Dermis blood vessel endothelial cell (primary cell): ENCODE data around the gene FCRLA. TPM values are rescaled to one million over a fixed set of nuclear protein-coding genes. Genes with fewer than 3 reads are reported as not detected.
A peak's percentile ranks its signal among the peaks of the same experiment; 100 is the strongest.
"Not testable (repeated sequence)": the region's sequence is repeated elsewhere in the genome, so short reads cannot be mapped to it uniquely, and the experiment has no call there.

Source experiments
- DNase-seq: peaks from one replicate; pipeline ENCODE4 v3.0.0; 2010
- total RNA-seq: library from RNA; depleted of rRNA; stranded (reverse); fragments of >200 nt; gene quantifications from 2 replicates; pipeline ENCODE4 v1.2.3, GENCODE V29; 2014

Gene FCRLA
- total RNA-seq, 1 donor from 2014 or later = 0.17 TPM

DNA sequence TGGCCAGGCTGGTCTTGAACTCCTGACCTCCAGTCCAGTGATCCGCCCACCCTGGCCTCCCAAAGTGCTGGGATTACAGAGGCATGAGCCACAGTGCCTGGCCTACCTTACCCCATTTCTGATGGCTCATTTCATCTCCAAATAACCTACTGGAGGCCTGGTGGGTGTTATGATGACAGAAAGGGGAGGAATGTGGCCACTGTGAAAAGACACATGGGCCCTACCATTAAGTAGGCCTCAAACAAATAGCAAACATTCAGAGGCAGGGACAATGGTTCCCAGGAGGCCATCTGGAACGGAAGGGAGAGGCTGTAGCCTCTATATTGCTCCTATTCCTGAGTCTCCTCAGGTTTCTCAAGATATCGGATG, 932 bp upstream of the FCRLA start:
- DNase-seq = no peak

DNA sequence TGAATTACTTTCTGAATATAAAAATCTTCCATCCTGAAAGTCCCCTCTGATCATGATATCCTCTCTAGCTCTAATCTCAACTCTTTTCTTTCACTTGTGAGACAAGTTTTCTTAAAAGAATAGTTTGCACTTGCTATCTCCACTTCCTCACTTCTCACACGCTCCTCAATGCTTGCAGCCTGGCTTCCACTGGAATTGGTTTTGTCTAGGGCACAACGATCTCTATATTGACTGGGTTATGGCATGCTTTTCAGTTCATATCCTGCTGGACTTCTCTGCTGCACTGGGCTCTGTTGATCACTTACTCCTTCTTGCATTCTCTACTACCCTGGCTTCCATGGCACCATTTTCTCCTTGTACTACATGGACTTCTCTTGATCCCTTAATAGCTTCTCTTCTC, 474 bp downstream of the FCRLA start:
- no peak for DNase-seq

DNA sequence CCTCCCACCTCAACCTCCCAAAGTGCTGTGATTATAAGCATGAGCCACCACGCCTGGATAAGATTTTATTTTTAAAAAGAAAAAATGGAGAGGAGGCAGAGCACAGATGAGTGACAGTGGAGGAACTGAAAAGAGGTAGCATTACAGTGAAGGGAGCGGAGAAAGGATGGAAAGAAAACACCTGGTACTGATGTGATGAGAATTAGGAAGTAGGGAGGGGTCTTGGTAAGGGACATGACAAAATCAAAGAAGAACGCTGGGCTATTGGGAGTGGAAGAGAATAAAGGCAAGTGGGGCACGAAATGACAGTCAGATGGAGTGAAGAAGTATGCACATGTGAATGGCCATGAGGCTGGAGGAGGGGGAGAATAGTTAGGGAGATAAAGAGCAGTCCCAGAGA, 2.3 kb downstream of the FCRLA start:
- DNase-seq = no peak

DNA sequence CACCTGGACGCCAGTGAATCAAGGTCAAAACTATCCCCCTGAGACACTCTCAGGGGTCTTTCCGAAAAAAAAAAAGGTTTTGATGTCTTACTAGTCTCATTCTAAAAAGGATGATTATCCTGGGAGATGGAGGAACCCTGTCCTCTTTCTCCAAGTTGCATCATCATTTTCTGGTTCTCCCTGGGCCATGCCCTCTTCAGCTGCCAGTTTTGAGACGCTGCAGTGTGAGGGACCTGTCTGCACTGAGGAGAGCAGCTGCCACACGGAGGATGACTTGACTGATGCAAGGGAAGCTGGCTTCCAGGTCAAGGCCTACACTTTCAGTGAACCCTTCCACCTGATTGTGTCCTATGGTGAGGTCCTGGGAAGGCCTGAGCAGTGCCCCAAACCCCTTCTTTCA, 3.5 kb downstream of the FCRLA start:
- no peak for DNase-seq

DNA sequence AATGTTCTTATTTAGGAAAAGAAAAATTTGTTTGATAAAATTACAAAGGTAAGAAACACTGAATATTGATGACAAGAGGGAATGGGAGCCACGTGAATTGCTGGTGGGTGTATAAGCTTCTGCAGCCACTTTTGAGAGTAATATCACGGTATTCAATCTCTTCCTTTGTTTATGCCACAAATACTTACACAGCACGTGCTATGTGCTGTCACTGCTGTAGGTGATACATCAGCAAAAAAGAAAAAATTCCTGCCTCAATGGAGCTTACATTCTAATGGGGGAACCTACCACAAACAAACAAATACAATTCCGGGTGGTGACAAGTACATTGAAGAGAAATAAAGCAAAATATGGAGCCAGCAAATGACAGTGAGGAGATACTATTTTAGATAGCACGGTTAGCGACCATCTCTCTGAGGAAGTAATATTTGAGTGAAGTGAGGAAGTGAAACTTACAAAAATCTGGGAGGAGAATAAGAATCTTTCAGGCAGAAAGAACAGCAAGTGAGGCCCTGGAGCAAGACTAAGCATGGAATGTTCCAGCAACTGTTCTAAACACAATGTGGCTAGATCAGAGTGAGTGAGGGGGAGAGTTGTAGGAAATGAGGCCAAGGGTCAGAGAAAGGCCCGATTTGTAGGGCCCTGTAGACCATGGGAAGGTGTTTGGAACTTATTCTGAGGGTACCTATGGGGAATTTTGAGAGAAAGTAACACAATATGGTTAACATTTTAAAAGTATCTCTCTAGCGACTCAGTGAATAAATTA, 11.7 kb downstream of the FCRLA start:
- DNase-seq = no peak

DNA sequence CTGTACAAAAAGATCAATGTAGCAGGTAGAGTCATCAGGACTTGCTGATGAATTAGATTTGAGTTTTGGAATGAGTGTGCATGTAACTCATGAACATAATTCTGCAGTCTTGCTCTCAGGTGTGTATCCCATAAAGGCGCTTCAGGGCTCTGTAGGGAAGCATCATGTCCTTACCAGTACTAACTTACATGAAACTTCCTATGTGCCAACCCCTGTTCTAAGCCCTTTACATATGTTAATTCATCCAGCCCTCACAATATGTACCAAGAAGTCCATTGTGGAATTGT, 12.2 kb downstream of the FCRLA start:
- no peak for DNase-seq

DNA sequence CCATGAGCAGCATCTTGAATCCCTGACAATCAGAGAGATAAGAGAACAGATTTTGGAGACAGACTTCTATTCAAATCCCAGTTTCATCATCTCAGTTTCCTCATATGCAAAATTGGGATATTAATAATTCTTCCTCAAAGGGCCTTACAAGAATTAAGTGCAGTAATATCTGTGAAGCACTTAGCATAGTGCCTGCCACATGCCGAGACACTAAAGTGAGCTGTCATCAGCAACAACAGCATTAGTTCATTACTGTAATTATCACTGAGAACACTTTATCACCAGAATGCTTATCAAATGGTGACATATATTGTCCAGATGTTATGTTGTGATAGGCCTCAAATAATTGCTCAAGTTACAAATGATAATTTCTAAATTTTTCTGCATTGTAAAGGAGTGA, 13.4 kb downstream of the FCRLA start:
- DNase-seq = no peak

DNA sequence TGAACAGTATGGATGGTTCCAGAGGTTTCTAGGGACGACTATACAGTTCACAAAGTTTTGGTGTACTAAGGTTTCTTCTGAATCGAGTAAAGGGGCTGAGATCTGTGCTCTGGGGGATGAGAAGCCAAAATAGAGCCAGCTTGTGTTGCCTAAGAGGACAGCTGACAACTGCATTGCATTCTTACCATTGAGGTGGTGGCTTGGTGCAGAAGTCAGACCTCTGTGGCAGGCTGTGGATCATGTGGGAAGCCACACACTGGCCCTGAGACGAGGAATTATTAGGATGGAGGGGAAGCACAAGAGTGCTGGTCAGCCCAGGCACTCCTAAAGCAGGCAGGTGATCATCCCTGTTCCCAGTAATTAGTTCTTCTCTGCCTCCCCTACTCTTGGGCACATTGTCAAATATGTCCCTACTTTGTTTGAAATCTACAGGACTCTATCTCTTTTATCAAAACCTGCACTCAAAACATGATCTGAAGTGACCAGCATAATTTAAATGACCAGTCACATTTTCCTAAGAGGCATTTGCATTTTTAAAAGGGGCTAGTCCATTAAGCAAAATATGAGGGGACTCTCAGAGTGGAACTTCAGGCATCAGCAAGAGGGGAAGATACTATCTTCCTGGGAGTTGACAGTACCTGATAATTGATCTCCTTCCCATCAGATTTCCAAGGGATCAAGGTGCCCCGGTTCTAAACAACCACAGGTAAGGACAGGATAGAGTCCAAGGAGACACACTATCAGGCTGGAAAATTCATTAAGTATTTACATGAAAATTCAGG, 14.1 kb downstream of the FCRLA start, which contains the start of gene FCRLB:
FCRLB (plus strand) TSS at position 589 of the 782 bp plus-strand sequence. CDS start 1,129 bp downstream, outside the sequence.
- no peak for DNase-seq

DNA sequence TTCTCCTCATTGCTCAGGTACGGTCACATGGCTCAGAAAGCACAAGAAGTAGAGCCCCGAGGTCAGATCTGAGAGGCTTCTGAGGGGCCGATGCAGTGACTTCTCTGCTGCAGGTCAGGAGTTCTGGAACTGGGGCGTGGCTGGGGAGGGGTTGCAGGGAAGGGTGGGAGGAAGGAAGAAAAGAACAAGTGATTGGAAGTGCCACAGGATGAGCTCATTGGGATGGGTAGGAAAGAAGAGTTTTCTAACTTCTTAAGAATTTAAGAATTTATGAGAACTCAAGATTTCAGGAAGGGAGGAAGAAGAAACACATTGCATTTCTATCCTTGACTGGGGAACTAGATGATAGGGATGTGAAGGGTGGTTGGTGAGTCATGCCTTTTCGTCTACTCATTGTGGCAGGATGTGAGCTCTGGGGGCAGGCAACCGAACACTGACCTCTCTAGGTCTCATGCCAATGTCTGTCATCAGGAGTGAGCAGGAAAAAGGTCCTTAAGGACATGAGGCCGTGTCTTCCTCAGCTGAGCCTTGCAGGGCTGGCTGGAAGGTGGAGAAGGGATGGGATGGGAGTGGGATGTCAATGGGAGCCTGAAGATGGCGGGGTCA, 14.8 kb downstream of the FCRLA start:
- DNase-seq = no peak

DNA sequence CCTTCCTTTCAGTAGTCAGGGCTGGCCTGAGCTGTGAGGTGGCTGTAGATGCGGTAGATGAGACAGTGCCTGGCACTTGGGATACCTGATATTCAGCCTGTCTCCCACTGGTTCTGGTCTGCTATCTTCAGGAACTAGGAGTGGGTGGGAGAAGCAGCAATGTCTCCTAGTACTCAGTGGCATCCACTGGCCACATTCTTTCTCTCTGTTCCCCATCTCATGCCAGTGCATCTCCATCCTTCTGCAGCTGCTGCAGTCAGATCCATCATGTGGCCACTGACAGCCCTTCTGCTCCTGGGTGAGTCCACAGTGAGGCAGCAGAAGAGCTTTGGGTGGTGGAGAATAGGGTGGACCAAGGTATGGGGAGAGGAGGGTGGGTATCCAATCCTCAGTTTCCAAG, 15.4 kb downstream of the FCRLA start:
- no peak for DNase-seq

DNA sequence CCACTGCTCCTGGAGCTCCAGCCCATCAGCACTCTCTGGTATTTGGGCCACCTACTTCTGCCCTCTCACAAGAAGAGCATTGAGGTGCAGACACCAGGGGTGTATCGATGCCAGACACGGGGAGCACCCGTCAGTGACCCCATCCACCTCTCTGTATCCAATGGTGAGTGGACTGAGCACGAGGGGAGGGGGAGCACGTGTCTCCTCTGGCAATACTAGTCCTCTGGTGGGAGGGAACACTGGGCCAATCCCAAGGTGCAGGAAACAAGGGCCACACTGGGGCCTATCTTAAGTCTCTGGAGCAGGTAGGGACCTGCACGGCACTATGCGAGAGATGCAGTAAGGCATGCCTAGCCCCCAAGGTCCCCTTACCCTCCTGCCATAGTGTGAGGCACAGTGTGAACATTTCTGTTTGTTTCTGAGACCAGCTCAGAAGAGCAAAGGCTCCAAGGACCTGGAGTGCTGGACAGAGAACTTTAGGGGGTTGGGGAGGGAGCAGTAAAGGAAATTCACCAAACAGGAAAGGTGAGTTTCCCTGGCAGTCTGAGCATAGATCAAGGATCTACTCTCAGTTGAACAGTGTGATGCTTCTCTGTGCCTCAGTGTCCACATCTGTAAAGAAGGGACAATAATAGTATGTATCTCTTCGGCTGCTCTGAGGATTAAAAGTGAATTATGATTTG, 16.6 kb downstream of the FCRLA start:
- no peak for DNase-seq

DNA sequence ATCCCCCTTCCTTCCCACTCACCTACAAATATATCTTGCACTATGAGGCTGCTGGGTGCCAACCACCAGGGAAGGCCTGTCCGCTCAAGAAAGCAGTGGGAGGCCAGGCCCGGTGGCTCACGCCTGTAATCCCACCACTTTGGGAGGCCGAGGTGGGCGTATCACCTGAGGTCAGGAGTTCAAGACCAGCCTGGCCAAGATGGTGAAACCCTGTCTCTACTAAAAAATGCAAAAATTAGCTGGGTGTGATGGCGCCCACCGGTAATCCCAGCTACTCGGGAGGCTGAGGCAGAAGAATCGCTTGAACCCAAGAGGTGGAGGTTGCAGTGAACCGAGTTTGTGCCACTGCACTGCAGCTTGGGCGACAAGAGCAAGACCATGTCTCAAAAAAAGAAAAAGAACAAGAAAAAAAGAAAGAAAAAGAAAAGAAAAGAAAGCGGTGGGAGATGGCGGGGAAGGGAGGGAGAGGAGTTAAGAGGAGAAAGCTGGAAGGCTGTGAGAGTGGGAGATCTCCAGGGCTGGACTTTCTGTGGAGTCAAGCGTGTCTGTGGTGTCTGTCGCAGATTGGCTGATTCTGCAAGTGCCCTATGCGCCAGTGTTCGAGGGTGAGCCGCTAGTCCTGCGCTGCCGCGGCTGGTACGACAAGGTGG, 18.4 kb downstream of the FCRLA start:
- DNase-seq = not testable (repeated sequence)

DNA sequence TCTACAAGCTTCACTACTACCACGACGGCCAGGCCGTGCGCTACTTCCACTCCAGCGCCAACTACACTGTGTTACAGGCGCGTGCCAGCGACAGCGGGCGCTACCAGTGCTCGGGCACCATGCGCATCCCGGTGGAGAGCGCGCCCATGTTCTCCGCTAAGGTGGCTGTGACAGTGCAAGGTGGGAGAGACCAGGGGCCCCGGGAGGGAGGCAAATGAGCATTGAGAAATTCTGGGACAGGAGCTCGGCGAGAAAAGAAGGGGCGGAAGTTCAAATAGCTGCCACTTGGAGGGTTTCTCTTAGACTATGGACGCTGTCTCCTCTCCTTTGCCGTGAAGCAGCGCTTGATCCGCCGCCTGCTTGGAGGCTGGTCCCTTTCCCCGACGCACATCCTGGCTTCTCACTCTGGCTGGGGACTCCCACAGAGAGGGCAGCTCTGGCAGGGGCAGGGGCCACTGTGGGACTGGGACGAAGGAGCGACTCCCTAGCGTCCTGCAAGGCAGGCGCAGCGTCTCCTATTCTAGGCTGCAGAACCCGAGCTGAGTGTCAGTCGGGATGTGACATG, 19.0 kb downstream of the FCRLA start:
- DNase-seq = peak; percentile 46

DNA sequence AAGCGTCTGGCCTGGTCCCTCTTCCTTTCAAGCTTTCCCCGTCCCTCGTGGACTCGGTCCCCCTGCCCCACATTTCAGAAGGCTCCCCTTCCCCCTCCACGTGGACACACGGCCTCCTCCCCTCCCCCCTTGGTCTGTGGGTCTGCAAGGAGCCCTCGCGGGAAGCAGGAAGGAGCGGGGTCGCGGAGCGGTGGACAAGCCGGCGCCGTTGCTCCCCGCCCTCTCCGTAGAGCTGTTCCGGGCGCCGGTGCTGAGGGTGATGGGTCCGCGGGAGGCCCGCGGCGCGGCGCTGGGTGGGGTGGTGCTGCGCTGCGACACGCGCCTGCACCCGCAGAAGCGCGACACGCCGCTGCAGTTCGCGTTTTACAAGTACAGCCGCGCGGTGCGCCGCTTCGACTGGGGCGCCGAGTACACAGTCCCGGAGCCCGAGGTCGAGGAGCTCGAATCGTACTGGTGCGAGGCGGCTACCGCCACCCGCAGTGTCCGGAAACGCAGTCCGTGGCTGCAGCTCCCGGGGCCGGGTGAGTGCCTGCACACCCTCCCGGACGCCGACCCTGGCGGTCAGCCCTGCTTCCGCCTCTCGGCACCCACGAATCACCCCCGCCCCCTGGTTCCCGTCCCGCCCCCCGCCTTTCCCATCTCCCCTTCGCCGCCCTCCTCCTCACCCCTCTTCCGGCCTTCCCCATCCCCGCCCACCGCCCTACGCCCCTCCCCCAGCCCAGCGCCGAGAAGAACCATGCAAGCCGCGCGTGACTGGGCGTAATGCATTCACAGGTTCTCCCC, 19.6 kb downstream of the FCRLA start:
- peak; percentile 51 for DNase-seq

DNA sequence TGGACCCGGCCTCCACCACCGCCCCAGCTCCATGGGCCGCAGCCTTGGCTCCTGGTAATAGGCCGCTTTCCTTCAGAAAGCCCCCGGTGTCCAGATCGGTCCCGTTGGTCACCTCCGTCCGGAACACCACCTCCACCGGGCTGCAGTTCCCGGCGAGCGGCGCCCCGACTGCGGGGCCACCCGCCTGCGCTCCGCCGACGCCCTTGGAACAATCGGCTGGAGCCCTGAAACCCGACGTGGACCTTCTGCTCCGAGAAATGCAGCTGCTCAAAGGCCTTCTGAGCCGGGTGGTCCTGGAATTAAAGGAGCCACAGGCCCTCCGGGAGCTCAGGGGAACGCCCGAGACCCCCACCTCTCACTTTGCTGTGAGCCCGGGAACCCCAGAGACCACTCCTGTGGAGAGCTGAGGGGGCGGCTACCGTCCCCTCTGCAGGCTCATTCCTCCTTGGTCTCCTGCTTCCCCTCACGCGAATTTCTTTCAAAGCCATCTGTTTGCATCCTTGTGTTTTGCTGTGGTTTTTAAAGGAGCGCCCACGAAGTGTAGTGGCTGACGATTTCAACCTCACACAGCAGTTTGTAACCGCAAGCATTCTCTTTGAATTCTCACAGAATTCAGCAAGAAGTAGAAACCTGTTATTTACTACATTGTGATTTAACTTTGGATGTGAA, 20.4 kb downstream of the FCRLA start:
- DNase-seq = no peak

DNA sequence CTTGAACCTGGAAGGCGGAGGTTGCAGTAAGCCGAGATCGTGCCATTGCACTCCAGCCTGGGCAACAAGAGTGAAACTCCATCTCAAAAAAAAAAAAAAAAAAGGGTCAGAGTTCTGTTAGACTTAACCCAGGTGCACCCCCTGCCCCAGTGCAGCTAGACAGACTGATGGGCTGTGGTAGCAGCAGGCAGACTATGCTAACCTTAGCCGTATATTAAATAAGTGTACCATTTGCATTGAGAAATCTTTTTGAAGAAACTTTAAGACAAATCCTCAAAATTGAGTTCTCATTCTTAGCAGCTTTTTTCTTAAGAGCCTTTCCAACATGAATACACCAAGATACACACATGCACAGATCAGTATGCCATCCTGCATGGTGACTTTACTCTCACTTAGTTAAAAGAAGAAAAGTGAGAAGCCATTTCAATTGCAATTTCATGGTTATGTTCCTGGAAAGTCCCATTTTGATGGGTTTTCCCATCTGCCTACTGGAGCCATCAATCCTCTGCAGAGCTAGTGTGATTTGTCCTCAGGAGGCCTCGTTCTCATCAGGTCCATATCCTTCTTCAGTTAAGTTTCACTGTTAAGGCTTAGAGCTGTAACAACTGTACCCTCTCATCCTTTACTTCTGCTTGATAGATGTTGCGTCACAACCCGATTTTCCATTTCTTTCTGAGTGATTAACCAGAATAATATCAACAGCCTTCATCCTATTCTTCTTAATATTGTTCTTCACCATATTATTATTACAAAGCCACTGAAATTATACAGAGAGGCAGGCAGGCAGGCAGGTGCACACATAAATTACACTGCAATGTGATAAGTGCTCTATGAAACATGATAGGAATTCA, 21.6 kb downstream of the FCRLA start:
- DNase-seq = no peak

DNA sequence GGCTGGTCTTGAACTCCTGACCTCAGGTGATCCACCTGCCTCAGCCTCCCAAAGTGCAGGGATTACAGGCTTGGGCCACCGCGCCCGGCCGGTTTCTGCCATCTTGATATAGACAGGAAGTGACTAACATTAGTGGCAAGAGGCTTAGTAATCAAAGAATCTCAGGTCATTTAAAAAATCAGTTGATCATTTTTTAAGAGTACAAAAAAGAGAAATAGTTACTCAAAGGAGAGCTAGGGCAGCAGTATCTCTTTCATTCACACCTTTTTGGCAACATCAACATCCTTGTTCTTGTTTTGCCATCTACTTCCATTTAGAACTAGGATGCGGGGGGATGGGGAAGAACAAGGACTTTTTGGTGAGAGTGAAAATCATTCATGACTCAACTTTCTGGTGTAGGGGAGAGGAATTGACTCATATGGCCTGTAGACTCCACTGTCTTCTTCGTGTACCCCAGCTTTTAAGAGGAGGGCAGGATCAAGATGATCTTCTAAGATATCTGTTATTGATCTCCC, 23.1 kb downstream of the FCRLA start:
- DNase-seq = peak; percentile 57

DNA sequence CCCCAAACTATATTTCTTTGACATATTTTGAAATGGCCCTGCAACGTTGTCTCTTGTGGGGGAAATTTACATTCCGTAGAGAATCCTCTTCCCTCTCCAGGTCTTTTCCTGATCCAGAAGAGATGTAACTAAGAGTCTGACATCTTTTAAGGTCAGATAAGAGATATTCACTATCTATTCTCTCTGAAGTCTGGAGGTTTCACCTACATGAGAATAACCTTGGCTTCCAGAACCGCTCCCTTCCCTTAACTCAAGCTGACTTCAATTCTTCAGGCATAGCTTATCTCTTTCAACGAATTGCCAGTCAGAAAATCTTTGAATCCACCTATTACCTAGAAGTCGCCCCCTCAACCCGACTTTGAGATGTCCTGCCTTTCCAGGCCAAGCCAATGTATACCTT, 24.2 kb downstream of the FCRLA start:
- DNase-seq = no peak

DNA sequence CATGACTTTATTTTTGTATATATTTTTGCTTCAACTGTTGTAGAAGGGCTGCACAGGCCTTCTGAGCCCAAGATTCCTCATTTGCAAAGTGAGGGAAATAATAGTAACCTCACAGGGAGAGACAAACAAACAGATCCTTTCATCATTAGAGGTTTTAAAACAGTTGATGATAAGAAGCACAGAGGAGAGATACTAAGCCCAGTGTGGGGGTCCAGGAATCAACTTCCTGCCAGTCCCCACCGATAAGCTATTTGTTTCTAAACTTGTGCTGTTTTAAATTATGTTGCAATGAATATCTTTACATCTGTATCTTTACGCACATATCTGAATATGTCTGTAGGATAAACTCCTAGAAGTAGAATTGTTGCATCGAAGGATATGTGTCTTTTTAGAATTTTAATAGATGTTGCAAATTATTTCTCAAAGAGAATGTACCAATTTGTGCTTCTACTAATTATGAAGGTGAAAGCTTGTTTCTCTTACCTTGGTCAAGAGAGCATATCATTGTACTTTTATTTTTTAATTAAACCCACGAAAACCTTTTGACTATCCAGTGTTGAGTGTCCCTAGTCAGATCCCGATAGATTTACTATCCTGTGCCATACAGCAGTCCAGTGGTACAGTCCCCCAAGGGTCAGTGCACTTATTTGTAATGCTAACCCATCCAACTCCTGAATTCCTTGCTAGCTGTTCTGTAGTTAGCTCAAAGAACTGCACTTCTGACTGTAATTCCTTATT, 25.1 kb downstream of the FCRLA start:
- no peak for DNase-seq
